IPS-18a (cell line): ENCODE results near the gene HDAC4.
"Not testable (repeated sequence)": the region's sequence is repeated elsewhere in the genome, so short reads cannot be mapped to it uniquely, and the experiment has no call there.

Experiments used
- H3K27ac ChIP-seq: one replicate; pipeline ENCODE4 v1.5.1; 2013; ENCODE audit warnings: low read length
- H3K27me3 ChIP-seq: one replicate; pipeline ENCODE4 v1.6.1; 2013; ENCODE audit warnings: mild to moderate bottlenecking, low read length; ENCODE audit not compliant: control insufficient read depth, insufficient read depth
- H3K36me3 ChIP-seq: one replicate; pipeline ENCODE4 v1.6.1; 2013; ENCODE audit warnings: low read depth, low read length; ENCODE audit not compliant: control insufficient read depth
- H3K4me1 ChIP-seq: one replicate; pipeline ENCODE4 v1.6.1; 2013; ENCODE audit warnings: low read depth, low read length; ENCODE audit not compliant: control insufficient read depth
- H3K4me3 ChIP-seq: one replicate; pipeline ENCODE4 v1.5.1; 2013; ENCODE audit warnings: low read length
- H3K9ac ChIP-seq: one replicate; pipeline ENCODE4 v1.6.1; 2013; ENCODE audit warnings: mild to moderate bottlenecking, low read length, moderate library complexity
- H3K9me3 ChIP-seq: one replicate; pipeline ENCODE4 v1.6.1; 2013; ENCODE audit warnings: low read depth, low read length; ENCODE audit not compliant: control insufficient read depth

HDAC4 gene

DNA sequence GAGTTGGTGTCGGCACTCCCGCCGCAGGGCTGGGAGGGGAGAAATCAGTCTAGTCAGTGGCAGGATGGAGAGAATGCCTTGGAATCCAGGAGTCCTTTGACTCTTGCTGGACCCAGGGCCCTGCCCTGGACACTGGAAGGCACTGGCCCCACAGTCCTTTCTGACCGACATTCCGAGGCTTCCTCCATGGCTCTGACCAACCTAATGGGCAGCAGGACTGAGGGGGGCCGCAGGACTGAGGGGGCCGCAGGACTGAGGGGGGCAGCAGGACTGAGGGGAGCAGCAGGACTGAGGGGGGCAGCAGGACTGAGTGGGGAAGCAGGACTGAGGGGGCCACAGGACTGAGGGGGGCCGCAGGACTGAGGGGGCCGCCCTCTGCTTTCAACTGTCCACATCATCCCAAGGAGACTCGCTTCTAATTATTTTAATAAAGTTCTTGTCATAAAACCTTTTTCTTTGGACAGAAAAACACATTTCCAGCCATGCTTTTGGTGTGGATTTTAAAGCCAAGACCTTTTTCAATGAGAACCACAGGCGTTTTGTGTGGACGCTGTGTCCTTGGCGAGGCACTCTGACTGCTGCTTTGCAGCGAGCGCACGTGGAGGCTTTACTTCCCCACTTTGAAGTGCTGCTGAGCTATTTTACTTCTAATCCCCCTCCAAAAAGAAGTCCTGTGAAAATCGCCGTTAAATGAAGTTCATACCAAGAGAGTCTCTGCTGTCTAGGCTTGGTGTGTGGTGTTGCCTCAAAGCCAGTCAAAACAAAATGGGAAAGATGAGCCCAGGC lies 326.9 kb downstream of the HDAC4 start:
- H3K27ac ChIP-seq, result no peak overlapping the region
- H3K36me3 ChIP-seq, result peaks cover 4% of the 10 kb centered on the region
- no peaks in the 10 kb centered on the region for H3K4me1 ChIP-seq

GRCh38 chr2:239073270-239073669 lies 327.6 kb downstream of the HDAC4 start:
- Histone ChIP-seq H3K4me3 (no peak overlapping the region), H3K36me3 (peaks cover 4% of the 10 kb centered on the region), H3K9me3 (no peaks in the 10 kb centered on the region), H3K9ac (no peak overlapping the region), H3K27me3 (no peaks in the 10 kb centered on the region), H3K27ac (no peak overlapping the region), H3K4me1 (no peaks in the 10 kb centered on the region)

More for the DNA sequence above, 326.9 kb downstream of the HDAC4 start:
- Histone ChIP-seq H3K9me3 (no peaks in the 10 kb centered on the region), H3K4me3 (no peak overlapping the region), H3K27me3 (no peaks in the 10 kb centered on the region), H3K9ac (no peak overlapping the region)

DNA sequence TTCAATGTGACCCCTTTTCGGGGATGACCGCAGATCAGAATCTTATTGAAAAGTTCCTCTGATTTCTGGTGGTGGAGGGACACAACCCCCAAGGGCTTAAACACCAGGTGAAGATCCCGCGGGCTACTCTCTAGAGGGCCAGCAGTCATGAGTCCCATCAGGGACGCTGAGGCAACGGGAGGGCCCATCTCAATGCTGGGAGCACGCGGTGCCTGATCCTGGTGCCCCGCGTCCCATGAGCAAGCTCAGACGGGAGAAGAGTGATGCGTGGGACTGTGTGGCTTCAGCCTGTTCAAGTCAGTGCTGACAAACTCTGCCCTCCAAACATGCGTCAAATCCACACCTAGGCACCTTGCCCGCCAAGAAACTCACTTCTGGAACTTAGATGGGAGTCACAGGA lies 328.0 kb downstream of the HDAC4 start:
- H3K4me1 ChIP-seq, result no peaks in the 10 kb centered on the region
- no peaks in the 10 kb centered on the region for H3K27me3 ChIP-seq
- no peak overlapping the region for H3K4me3 ChIP-seq
- H3K9ac ChIP-seq, result no peak overlapping the region
- peaks cover 4% of the 10 kb centered on the region for H3K36me3 ChIP-seq
- H3K27ac ChIP-seq, result no peak overlapping the region
- H3K9me3 ChIP-seq, result no peaks in the 10 kb centered on the region

DNA sequence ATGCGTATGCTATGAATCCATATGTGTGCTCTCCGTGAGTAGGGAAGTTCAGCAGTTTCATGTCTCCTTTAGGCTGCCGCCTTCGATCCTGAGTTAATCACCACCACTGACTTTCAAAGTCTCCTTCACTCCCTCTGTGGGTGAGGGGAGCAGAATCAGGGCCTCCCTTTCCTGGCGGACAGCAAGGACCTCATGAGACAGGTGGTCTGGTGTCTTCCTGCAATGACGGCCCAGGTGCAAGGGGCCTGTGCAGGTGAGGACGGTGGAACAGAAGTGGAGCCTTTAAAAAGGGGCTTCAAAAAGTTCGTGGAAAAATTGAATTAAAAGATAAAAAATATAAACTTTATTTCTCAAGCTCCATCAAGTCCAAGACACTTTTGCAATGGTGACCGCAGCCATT lies 330.4 kb downstream of the HDAC4 start:
- Histone ChIP-seq H3K27me3 (no peaks in the 10 kb centered on the region), H3K4me1 (no peaks in the 10 kb centered on the region), H3K36me3 (peaks cover 3% of the 10 kb centered on the region), H3K9me3 (no peaks in the 10 kb centered on the region), H3K27ac (no peak overlapping the region), H3K4me3 (no peak overlapping the region), H3K9ac (no peak overlapping the region)

DNA sequence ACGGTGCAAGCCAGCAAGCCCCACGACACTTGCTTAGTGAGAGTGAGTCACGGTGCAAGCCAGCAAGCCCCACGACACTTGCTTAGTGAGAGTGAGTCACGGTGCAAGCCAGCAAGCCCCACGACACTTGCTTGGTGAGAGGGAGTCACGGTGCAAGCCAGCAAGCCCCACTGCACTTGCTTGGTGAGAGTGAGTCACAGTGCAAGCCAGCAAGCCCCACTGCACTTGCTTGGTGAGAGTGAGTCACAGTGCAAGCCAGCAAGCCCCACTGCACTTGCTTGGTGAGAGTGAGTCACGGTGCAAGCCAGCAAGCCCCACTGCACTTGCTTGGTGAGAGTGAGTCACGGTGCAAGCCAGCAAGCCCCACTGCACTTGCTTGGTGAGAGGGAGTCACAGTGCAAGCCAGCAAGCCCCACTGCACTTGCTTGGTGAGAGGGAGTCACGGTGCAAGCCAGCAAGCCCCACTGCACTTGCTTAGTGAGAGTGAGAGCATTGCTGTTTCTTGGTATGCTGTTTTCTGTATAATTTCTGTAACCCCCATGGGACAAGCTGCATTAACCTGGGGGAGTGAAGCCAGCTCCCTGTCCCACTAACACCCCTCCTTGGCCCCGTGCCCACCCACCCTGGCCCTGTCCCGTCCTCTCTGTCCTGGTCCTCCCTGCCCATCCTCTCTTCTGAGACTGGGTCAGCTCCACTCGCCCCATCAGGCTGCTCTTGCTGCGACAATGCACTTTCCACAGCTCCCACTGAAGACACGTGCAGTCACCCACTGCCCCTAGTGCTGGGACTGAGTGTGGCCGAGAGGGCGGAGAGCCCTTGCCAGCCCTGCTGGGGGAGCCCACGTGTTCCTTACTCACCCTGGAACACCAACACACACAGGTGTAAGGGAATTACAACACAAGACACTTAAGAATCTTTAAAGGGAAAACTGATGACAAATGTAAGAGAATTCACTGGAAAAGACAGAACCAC lies 331.2 kb downstream of the HDAC4 start:
- H3K9me3 ChIP-seq, H3K27ac ChIP-seq, H3K36me3 ChIP-seq, H3K9ac ChIP-seq, H3K4me1 ChIP-seq, H3K4me3 ChIP-seq, H3K27me3 ChIP-seq: not testable (repeated sequence)

GRCh38 chr2:239068411-239068810 lies 332.4 kb downstream of the HDAC4 start:
- Histone ChIP-seq H3K4me1 (no peaks in the 10 kb centered on the region), H3K27ac (no peak overlapping the region), H3K27me3 (no peaks in the 10 kb centered on the region), H3K9me3 (no peaks in the 10 kb centered on the region), H3K36me3 (peaks cover 3% of the 10 kb centered on the region), H3K9ac (no peak overlapping the region), H3K4me3 (no peak overlapping the region)

DNA sequence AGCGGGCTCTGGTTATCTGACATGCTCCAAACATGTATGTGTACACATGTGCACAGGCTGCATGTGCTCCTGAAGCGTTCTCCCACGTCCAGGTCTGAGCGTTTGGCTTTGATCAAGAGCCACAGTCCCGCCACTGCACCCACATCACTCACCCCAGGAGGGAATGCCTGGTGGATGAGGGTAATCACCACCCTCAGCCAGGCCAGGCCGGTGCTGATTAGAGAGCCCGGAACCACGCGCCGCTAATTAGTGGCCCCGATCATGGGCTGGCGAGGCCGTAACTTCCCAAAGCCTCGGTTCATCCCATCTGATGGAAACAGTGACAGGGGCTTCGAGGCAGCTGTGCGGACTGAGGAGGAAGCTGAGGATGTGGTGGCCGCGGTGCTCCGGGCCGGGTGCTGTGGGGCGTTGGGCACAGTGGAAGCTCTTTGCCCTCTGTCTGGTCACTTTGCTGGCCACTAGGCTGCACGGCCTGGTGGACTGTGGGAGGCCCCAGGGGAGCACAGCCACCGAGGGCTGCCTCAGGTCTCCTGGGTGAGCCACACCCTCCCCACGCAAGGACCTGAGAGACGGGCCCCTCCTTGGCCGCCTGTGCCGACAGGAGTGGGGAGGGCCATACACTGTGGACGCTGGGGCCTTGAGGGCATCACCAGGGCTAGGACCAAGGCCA lies 333.5 kb downstream of the HDAC4 start:
- Histone ChIP-seq H3K27ac (no peak overlapping the region), H3K36me3 (peaks cover 3% of the 10 kb centered on the region), H3K4me1 (no peaks in the 10 kb centered on the region), H3K9me3 (no peaks in the 10 kb centered on the region), H3K4me3 (no peak overlapping the region), H3K9ac (no peak overlapping the region), H3K27me3 (no peaks in the 10 kb centered on the region)

GRCh38 chr2:239066597-239066996 lies 334.2 kb downstream of the HDAC4 start:
- no peaks in the 10 kb centered on the region for H3K27me3 ChIP-seq
- H3K36me3 ChIP-seq, result peaks cover 3% of the 10 kb centered on the region
- H3K9ac ChIP-seq, result no peak overlapping the region
- H3K9me3 ChIP-seq, result no peaks in the 10 kb centered on the region
- H3K4me3 ChIP-seq, result no peak overlapping the region
- H3K4me1 ChIP-seq, result no peaks in the 10 kb centered on the region
- no peak overlapping the region for H3K27ac ChIP-seq

- no peaks in the 10 kb centered on the region for H3K27me3 ChIP-seq
These were observed 334.9 kb downstream of the HDAC4 start for GRCh38 chr2:239065962-239066361.

DNA sequence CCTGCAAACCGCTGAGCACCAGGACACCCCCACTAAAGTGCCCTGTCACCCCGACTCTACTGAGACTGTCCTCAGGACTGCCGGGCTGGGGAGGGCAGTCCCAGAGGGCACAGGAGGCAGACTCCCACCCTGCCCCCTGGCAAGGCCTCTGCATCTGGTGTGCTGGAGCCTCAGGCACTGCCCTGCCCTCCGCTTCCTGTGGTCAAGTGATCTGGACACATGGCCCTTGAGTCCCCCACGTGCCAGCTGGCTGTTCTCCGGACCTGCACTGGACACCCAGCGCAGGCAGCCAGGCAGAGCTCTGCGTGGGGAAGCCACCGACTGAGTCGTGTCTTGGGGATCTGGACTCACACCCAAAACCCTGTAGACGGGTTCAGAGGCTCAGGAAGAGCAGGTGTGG lies 335.3 kb downstream of the HDAC4 start:
- Histone ChIP-seq H3K36me3 (peaks cover 3% of the 10 kb centered on the region), H3K27me3 (no peaks in the 10 kb centered on the region), H3K4me3 (no peak overlapping the region), H3K9ac (no peak overlapping the region), H3K27ac (no peak overlapping the region), H3K4me1 (no peaks in the 10 kb centered on the region), H3K9me3 (no peaks in the 10 kb centered on the region)

More at GRCh38 chr2:239065962-239066361, 334.9 kb downstream of the HDAC4 start:
- Histone ChIP-seq H3K9ac (no peak overlapping the region), H3K27ac (no peak overlapping the region), H3K4me3 (no peak overlapping the region), H3K36me3 (peaks cover 3% of the 10 kb centered on the region), H3K4me1 (no peaks in the 10 kb centered on the region), H3K9me3 (no peaks in the 10 kb centered on the region)

DNA sequence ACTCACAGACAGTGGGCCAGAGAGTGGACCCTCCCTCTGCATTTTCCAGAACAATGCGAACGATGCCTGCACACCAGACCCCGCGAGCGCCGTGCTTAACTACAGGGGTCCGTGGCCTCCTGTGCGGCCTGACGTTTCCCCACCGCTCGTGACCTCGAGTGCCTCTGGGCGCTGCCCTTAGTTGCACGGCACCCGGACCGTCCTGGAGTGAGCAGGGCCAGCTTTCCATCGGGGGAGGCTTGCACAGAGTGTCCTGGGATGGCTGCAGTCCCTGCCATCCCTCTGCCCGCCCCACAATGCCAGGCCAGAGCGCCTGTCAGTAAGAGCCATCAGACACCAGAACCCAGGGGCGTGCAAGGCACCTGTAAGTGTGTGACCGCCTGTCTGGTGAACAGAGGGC lies 335.9 kb downstream of the HDAC4 start:
- no peak overlapping the region for H3K4me3 ChIP-seq
- H3K27me3 ChIP-seq, result no peaks in the 10 kb centered on the region
- no peak overlapping the region for H3K9ac ChIP-seq
- H3K36me3 ChIP-seq, result peaks cover 3% of the 10 kb centered on the region
- H3K27ac ChIP-seq, result no peak overlapping the region
- no peaks in the 10 kb centered on the region for H3K9me3 ChIP-seq
- H3K4me1 ChIP-seq, result no peaks in the 10 kb centered on the region
